Measurements from ENCODE around the gene INTS7.
"Not testable (repeated sequence)": the region's sequence is repeated elsewhere in the genome, so short reads cannot be mapped to it uniquely, and the experiment has no call there.

Gene INTS7

GRCh38 chr1:212035835-212036605, 663 bp upstream of the INTS7 start:
- no peak for DNase-seq (ENCODE audit: low read depth)

GRCh38 chr1:212034516-212035122, 738 bp downstream of the INTS7 start:
- DNase-seq (ENCODE audit: low read depth): no peak

GRCh38 chr1:212030936-212031528, 4.3 kb downstream of the INTS7 start:
- DNase-seq (ENCODE audit: low read depth): peak; percentile 90

GRCh38 chr1:212027727-212028126, 7.6 kb downstream of the INTS7 start:
- peak; percentile 13 for DNase-seq (ENCODE audit: low read depth)

GRCh38 chr1:212024469-212025149, 10.7 kb downstream of the INTS7 start:
- no peak for DNase-seq (ENCODE audit: low read depth)

GRCh38 chr1:212022908-212023307, 12.4 kb downstream of the INTS7 start:
- DNase-seq (ENCODE audit: low read depth): not testable (repeated sequence)

- no peak for DNase-seq (ENCODE audit: low read depth)
Measured at GRCh38 chr1:212021563-212021962, 13.8 kb downstream of the INTS7 start.

GRCh38 chr1:212020975-212021374, 14.4 kb downstream of the INTS7 start:
- DNase-seq (ENCODE audit: low read depth): no peak

- no peak for DNase-seq (ENCODE audit: low read depth)
Measured at GRCh38 chr1:212013672-212014071, 21.7 kb downstream of the INTS7 start.

- DNase-seq (ENCODE audit: low read depth): peak; percentile 58
Measured at GRCh38 chr1:212012034-212012740, 23.2 kb downstream of the INTS7 start.

- DNase-seq (ENCODE audit: low read depth): peak; percentile 77
Measured at GRCh38 chr1:212010004-212010403, 25.4 kb downstream of the INTS7 start.

- DNase-seq (ENCODE audit: low read depth): no peak
Measured at GRCh38 chr1:212009561-212009960, 25.8 kb downstream of the INTS7 start.

GRCh38 chr1:212007886-212008285, 27.5 kb downstream of the INTS7 start:
- DNase-seq (ENCODE audit: low read depth): peak; percentile 8

GRCh38 chr1:212007178-212007577, 28.2 kb downstream of the INTS7 start:
- DNase-seq (ENCODE audit: low read depth): no peak

GRCh38 chr1:212004895-212005608, 30.3 kb downstream of the INTS7 start:
- DNase-seq (ENCODE audit: low read depth): no peak

- peak; percentile 88 for DNase-seq (ENCODE audit: low read depth)
Measured at GRCh38 chr1:212002536-212002935, 32.8 kb downstream of the INTS7 start.

GRCh38 chr1:211997426-211997825, 37.9 kb downstream of the INTS7 start:
- not testable (repeated sequence) for DNase-seq (ENCODE audit: low read depth)

GRCh38 chr1:211991695-211992094, 43.7 kb downstream of the INTS7 start:
- no peak for DNase-seq (ENCODE audit: low read depth)

GRCh38 chr1:211986628-211987254, 48.6 kb downstream of the INTS7 start:
- DNase-seq (ENCODE audit: low read depth): no peak

GRCh38 chr1:211985556-211986264, 49.6 kb downstream of the INTS7 start:
- no peak for DNase-seq (ENCODE audit: low read depth)

Measured in amniotic epithelial cell (primary cell).